Vagina (tissue), 2 donors: ENCODE measurements around the gene MLKL.

ENCODE experiments used
- CTCF ChIP-seq, 3 experiments: fragments of 450-650 bp in 2 of 3; fragments of 200-600 bp in 1 of 3; sonication (generic) in 1 of 3; IDR thresholded peaks; one replicate each; pipeline ENCODE4 v1.5.1; 2017 to 2019; ENCODE audit warnings: antibody characterized with exemption in 3 of 3, mild to moderate bottlenecking in 2 of 3, moderate library complexity in 2 of 3
- POLR2AphosphoS5 ChIP-seq, 2 donors: sonication (generic); formaldehyde crosslinking; IDR thresholded peaks; one replicate each; pipeline ENCODE4 v1.9.0; 2017; ENCODE audit warnings: antibody characterized with exemption in 2 of 2, mild to moderate bottlenecking in 2 of 2, low read depth in 1 of 2; ENCODE audit not compliant: insufficient read depth in 1 of 2

GRCh38 chr16:74711938-74712337, 11.3 kb upstream of the MLKL start:
- TF ChIP-seq CTCF (IDR thresholded peaks at IDR 0.05) (no peak), POLR2AphosphoS5 (IDR thresholded peaks at IDR 0.05; ENCODE audit: insufficient read depth in 1 of 2, low read depth in 1 of 2) (no peak)
